ENCODE results near the gene SLC29A2. TPM values are rescaled to one million over a fixed set of nuclear protein-coding genes. Genes with fewer than 3 reads are reported as not detected.

Gene SLC29A2
- total and polyA plus RNA-seq, 2 of the 8 experiments (the other 6 are each of a cell fraction or from before 2014, with no cell fraction given) = 29.3 to 31.6 TPM

DNA sequence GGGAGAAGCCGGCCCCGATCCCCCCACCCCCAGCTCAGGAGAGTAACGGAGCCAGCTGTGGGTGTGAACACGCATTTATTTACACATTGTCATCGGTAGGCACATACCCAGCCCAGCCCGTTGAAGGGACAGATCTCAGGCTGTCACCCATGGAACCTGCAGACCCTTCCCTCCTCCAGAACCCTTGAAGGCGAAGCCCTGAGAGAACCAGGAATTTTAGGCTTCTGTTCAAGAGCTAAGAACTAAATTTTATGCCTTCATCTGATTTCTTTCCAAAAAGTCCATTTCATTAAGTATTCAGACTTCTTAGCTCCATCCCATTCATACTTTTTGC lies 26.3 kb downstream of the SLC29A2 start (continued):
- TF ChIP-seq NRF1 (IDR thresholded peaks at IDR 0.05; ENCODE audit: low read depth, low read length) = no peak
- TF ChIP-seq, protein P1, sequence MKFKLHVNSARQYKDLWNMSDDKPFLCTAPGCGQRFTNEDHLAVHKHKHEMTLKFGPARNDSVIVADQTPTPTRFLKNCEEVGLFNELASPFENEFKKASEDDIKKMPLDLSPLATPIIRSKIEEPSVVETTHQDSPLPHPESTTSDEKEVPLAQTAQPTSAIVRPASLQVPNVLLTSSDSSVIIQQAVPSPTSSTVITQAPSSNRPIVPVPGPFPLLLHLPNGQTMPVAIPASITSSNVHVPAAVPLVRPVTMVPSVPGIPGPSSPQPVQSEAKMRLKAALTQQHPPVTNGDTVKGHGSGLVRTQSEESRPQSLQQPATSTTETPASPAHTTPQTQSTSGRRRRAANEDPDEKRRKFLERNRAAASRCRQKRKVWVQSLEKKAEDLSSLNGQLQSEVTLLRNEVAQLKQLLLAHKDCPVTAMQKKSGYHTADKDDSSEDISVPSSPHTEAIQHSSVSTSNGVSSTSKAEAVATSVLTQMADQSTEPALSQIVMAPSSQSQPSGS (IDR thresholded peaks at IDR 0.05; ENCODE audit: low read length) = no peak
